Gastrocnemius medialis (tissue), 4 donors: ENCODE measurements around the gene PSKH1.

Source experiments
- CTCF ChIP-seq, 5 experiments: fragments of 450-650 bp in 3 of 5; fragments of 200-600 bp in 2 of 5; sonication (generic) in 2 of 5; IDR thresholded peaks in 4 of 5; conservative IDR thresholded peaks in 1 of 5; 1 replicate in 4 of 5; 2 replicates in 1 of 5; pipeline ENCODE4 v1.5.1; 2016 to 2019; ENCODE audit warnings: antibody characterized with exemption in 5 of 5, mild to moderate bottlenecking in 3 of 5, moderate library complexity in 3 of 5
- POLR2A ChIP-seq, 2 donors: fragments of 450-650 bp; IDR thresholded peaks; one replicate each; pipeline ENCODE4 v1.6.1; 2017; ENCODE audit warnings: antibody characterized with exemption in 2 of 2, mild to moderate bottlenecking in 2 of 2, moderate library complexity in 2 of 2

- no peak for TF ChIP-seq CTCF (IDR thresholded peaks at IDR 0.05 in 4 of 5, conservative IDR thresholded peaks at IDR 0.05 in 1 of 5)
- no peak for TF ChIP-seq POLR2A (IDR thresholded peaks at IDR 0.05)
These were observed 49.6 kb downstream of the PSKH1 start for GRCh38 chr16:67942510-67943255.
